H1 (cell line): ENCODE measurements around the gene CFAP97D1. TPM values are rescaled to one million over a fixed set of nuclear protein-coding genes. Genes with fewer than 3 reads are reported as not detected.

Experiments used
- ASH2L ChIP-seq: fragments of 200-600, 300-600 bp; sonication (generic); IDR thresholded peaks from one replicate; pipeline ENCODE4 v1.7.1; 2017; ENCODE audit warnings: low read length
- CBX5 ChIP-seq: fragments of 300-800, 300-1000 bp; sonication (generic); IDR thresholded peaks from 2 replicates; pipeline ENCODE4 v1.7.1; 2016; ENCODE audit warnings: antibody characterized with exemption, low read length, low read depth
- CEBPB ChIP-seq: IDR thresholded peaks from 2 replicates; pipeline ENCODE4 v1.6.1; 2012; ENCODE audit warnings: low read depth, low read length
- CREB1 ChIP-seq: IDR thresholded peaks from 2 replicates; pipeline ENCODE4 v1.6.1; 2012; ENCODE audit warnings: inconsistent platforms
- CTBP2 ChIP-seq: IDR thresholded peaks from 2 replicates; pipeline ENCODE4 v1.7.0; 2011; ENCODE audit warnings: borderline replicate concordance, mild to moderate bottlenecking, moderate library complexity, mixed read lengths, low read length; ENCODE audit not compliant: insufficient read depth, insufficient read length
- MAX ChIP-seq: IDR thresholded peaks from 2 replicates; pipeline ENCODE4 v1.6.1; 2012; ENCODE audit warnings: inconsistent platforms
- RXRA ChIP-seq: IDR thresholded peaks from 2 replicates; pipeline ENCODE4 v1.6.1; 2011; ENCODE audit warnings: low read depth, mild to moderate bottlenecking, low read length, moderate library complexity; ENCODE audit not compliant: insufficient read depth
- polyA plus RNA-seq, 7 experiments: library from polyadenylated mRNA; depleted of rRNA in 3 of 7; stranded (reverse) in 5 of 7; unstranded in 2 of 7; fragments of >200 nt in 5 of 7; fragments of 200-250 nt in 2 of 7; gene quantifications; 1 replicate in 5 of 7; 2 replicates in 1 of 7; 4 replicates in 1 of 7; pipeline versions ENCODE4 v1.2.1 to v1.2.3, GENCODE V29; 2011 to 2013; ENCODE audit warnings: missing spikeins in 2 of 7, mixed read lengths in 2 of 7
- total RNA-seq: library from RNA; stranded (reverse); fragmentation: NEBNext Ultra II Directional; extraction: Animal tissue kit (Norgen Biotek cat#: 25700); gene quantifications from 2 replicates; pipeline ENCODE4 v1.2.1, GENCODE V29; 2021
- TF ChIP-seq, protein P1 (sequence below): IDR thresholded peaks from 2 replicates; pipeline ENCODE4 v1.6.1; 2012; ENCODE audit warnings: low read length, inconsistent platforms

CFAP97D1 gene
- total and polyA plus RNA-seq, 2 of the 8 experiments (the other 6 are each of a cell fraction or from before 2014, with no cell fraction given): 0.02 to 0.07 TPM

- TF ChIP-seq, protein P1, sequence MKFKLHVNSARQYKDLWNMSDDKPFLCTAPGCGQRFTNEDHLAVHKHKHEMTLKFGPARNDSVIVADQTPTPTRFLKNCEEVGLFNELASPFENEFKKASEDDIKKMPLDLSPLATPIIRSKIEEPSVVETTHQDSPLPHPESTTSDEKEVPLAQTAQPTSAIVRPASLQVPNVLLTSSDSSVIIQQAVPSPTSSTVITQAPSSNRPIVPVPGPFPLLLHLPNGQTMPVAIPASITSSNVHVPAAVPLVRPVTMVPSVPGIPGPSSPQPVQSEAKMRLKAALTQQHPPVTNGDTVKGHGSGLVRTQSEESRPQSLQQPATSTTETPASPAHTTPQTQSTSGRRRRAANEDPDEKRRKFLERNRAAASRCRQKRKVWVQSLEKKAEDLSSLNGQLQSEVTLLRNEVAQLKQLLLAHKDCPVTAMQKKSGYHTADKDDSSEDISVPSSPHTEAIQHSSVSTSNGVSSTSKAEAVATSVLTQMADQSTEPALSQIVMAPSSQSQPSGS: no peak
- TF ChIP-seq RXRA (no peak), CREB1 (no peak), MAX (no peak), ASH2L (no peak), CTBP2 (no peak), CEBPB (no peak), CBX5 (no peak)
- TF ChIP-seq, all 59 proteins: peak for 0
These were observed 51.4 kb downstream of the CFAP97D1 start (continued) for GRCh38 chr17:43831633-43832032.
